Hematopoietic multipotent progenitor cell treated with erythropoietin and hydrocortisone succinate and interleukin-3 and kit ligand, for 4 days (in vitro differentiated cells): Measurements from ENCODE around the gene LCLAT1.

Experiments
- DNase-seq: peaks from one replicate; pipeline ENCODE4 v3.0.0-alpha.2; 2015

Gene LCLAT1

GRCh38 chr2:30680121-30680520, 233.1 kb downstream of the LCLAT1 start:
- no peak for DNase-seq

- DNase-seq, result no peak
Observed at GRCh38 chr2:30681022-30681421, 234.0 kb downstream of the LCLAT1 start.

GRCh38 chr2:30683236-30683956, 236.3 kb downstream of the LCLAT1 start:
- DNase-seq, result peak; percentile 59

GRCh38 chr2:30684026-30684425, 237.0 kb downstream of the LCLAT1 start:
- no peak for DNase-seq

GRCh38 chr2:30684516-30684915, 237.5 kb downstream of the LCLAT1 start:
- DNase-seq, result no peak

- DNase-seq, result no peak
Observed at GRCh38 chr2:30684996-30685395, 237.9 kb downstream of the LCLAT1 start.

- peak; percentile 24 for DNase-seq
Observed at GRCh38 chr2:30686000-30686399, 239.0 kb downstream of the LCLAT1 start.

GRCh38 chr2:30686669-30687068, 239.6 kb downstream of the LCLAT1 start:
- no peak for DNase-seq

GRCh38 chr2:30688956-30689401, 241.9 kb downstream of the LCLAT1 start:
- no peak for DNase-seq

GRCh38 chr2:30689496-30690125, 242.6 kb downstream of the LCLAT1 start:
- DNase-seq, result no peak

GRCh38 chr2:30690126-30690561, 243.1 kb downstream of the LCLAT1 start:
- DNase-seq, result no peak

- DNase-seq, result no peak
Observed at GRCh38 chr2:30691091-30691947, 244.3 kb downstream of the LCLAT1 start.

GRCh38 chr2:30691948-30692828, 245.1 kb downstream of the LCLAT1 start:
- DNase-seq, result peak; percentile 20

GRCh38 chr2:30692829-30693275, 245.8 kb downstream of the LCLAT1 start:
- DNase-seq, result peak; percentile 19
